HG03108 (cell line): ENCODE results near the gene AR.

Experiments
- ATAC-seq: cut with Tn5 transposase; IDR thresholded peaks from one replicate; pipeline ENCODE4 v1.9.1; 2021; ENCODE audit warnings: moderate library complexity; ENCODE audit not compliant: unreplicated experiment

AR gene

GRCh38 chrX:67543818-67544217 lies at the start of gene AR:
TSS of gene AR (plus strand) at chrX:67544021. CDS start at chrX:67545147, 1,126 bp downstream.
- no peak for ATAC-seq

DNA sequence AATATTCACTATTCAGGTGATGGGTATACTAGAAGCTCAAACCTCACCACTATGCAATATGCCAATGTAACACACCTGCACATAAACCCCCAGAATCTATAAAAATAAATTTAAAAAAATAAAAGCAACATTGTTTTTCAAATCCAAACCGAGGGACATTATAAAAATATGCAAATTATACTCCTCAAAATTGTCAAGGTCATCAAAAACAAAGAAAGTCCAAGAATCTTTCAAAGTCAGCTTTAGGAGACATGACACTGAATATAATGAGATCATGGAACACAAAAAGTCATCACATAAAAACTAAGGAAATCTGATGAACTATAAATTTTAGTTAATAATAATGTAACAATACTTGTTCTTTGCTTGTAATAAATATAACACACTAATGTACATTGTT lies 43.2 kb upstream of the AR start:
- no peak for ATAC-seq

DNA sequence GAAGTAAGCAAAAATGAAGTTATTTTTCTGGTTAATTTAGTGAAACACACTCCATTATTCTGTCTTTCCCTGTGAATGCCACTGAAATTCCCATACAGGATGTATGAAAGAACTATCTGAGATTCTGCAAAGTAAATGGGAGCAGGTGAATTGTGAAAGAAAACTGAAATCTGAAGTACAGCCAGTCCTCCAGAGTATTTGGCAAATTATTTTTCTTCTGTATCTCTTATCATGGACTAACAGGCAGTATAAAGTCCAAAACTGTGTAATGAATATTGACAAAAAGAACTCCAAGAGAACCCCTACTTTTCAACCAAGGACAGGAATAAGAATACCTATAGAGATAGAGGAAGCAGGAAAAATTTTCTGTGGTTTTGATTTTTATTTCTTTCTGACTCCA lies 40.8 kb upstream of the AR start:
- no peak for ATAC-seq

DNA sequence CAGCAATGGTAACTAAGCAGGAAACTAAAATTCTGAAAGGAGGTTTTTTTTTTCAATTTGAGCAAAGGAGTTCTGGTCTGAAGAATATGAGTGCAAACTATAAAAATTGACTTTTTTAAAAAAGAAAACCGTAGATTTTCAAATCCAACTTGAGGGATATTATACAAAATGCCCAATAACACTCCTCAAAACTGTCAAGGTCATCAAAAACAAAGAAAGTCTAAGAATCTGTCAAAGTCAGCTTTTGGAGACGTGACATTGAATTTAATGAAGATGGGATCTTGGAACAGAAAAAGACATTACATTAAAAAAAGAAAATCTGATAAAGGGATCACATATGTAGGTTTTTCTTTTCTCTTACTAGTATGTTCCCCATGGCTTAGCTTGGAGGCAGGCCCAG lies 40.4 kb upstream of the AR start:
- no peak for ATAC-seq

DNA sequence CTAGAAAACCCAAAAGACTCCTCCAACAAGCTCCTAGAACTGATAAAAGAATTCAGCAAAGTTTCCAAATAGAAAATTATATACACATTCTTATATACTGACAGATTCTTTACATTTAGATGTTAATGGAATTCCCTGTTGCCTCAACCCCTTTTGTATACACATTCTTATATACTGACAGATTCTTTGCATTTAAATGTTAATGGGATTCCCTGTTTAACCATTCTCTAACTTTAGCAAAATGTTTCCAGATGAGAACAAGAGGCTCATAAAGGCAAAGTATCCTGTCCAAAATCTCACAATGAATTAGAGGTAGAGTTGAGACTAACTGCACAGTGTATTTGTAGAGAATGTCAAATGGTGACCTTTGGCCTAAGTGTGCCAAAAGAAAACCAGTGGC lies 23.1 kb upstream of the AR start:
- ATAC-seq, result no peak

DNA sequence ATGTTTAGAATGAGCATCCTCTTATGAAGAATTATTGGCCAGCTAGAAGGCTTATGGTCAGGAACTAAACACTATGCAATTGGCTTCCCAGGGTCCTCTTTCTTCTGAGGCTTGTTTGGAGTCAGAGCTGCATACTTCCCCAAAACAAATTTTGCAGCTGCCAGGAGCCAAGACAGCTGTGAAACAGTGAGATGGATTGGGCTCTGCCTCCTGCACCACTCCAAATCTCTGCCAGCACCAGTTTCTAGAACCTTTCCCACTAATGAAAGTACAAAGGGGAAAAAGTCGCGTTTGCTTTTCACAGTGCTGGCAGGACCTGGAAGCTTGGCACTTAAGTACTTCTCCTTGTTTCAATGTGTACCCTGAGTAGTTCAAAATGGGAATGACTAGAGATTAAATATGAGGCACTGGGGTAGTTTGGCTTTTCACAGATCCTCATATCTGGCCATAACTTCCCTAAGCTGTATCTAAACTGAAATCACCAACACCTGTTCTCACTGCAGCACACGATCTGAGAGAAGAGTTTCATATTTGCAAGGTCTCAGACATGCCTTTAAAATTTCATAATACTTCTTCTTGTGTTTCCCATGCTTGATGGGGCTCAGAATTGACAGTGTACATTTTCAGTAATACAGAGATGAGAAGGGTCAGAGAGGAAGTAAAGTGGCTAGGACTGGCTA lies 20.7 kb upstream of the AR start:
- no peak for ATAC-seq

DNA sequence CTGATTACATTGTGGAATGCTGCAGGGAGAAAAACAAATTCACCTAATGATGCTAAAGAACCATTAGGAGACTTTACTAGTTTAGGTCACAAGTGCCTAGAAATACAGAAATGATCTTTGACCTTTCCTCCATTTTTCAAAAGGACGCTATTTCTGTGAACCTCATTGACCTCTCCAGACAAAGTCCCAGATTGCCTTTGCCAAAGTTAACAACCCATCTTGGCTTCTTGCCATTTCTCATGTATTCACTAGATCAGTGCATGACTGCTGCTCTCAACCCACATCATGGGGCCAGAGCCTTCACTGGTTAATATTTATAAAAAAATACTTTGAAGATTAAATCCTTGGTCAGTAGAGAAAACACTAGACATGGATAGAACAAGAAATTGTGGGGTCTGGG lies 19.9 kb upstream of the AR start:
- no peak for ATAC-seq

DNA sequence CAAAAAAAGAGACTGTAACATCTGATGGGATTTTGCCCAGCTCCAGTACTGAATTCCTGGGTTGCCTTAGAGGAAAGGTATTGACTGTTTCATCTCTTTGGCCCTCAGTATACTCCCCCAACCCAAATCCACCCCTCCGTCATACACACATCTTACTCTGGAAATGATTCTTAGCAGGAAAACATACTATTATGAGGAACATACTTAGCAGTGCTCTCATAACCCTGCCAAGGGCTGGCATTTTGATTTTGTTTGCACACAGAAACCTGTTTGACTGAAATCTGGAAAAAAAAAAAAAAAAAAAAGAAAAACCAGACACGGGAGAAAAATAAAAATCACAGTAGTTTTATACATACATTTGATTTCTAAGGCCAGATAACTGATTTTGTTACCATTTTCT lies 19.4 kb upstream of the AR start:
- no peak for ATAC-seq

- ATAC-seq, result no peak
Measured at GRCh38 chrX:67524950-67525691, 18.7 kb upstream of the AR start.

- no peak for ATAC-seq
Measured at GRCh38 chrX:67536564-67536963, 7.3 kb upstream of the AR start.

GRCh38 chrX:67538383-67538782 lies 5.4 kb upstream of the AR start:
- ATAC-seq, result no peak

- no peak for ATAC-seq
Measured at GRCh38 chrX:67544281-67545035, 637 bp downstream of the AR start.

GRCh38 chrX:67545036-67545821 lies 1.4 kb downstream of the AR start:
- ATAC-seq, result no peak

- no peak for ATAC-seq
Measured at GRCh38 chrX:67545893-67546495, 2.2 kb downstream of the AR start.

GRCh38 chrX:67546496-67547423 lies 2.9 kb downstream of the AR start:
- no peak for ATAC-seq

DNA sequence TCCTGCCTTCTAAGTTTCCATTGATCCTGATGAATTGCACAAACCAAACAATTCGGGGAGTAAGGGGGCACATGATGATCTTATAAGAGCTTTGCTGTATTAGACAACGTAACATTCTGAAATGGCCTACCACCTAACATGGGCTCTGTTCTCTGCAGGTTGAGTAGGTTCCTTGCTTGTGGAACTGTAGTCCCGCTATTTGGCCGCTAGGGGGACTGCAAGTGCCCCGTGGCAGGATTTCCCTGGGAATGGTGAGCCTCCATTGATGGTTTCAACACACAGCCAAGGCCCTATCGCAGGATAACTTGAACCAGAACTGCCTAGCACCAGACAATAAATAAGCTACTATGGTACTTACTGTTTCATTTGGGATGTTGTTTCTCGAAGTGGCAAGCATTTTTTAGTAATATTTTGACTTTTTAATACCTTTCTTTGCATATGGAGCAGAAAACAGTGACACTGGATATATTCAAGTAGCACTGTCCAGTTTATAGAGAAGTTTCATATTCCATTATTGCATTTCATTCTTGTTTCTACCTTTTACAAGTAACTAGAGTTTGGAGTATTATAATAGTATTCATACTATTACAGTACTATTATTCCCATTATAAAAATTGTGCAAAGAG lies 11.9 kb downstream of the AR start:
- ATAC-seq, result no peak

DNA sequence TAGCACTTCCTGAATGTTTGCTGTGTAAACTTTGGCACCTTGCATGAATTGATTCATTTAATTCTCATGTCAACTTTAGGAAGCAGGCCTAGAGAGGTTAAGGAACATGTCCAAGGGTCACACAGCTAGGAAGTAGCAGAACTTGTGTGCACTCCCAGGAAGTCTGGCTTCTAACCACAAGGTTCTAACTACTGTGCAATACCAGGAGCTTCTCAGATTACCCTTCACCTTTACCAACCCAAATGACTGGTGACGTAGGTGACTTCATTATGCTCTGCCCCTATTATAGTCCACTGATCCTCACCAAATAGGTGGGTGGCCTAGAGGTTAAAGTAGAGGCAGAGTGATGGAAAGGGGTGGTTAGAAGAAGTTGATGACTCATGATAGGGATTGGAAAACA lies 14.4 kb downstream of the AR start:
- ATAC-seq, result no peak

- ATAC-seq, result no peak
Measured at GRCh38 chrX:67563469-67564448, 19.9 kb downstream of the AR start.
